Neural cell (in vitro differentiated cells): ENCODE measurements around the gene MSH2.

Source experiments
- CTCF ChIP-seq: fragments of 450-650 bp; IDR thresholded peaks from 2 replicates; pipeline ENCODE4 v1.5.1; 2014; ENCODE audit warnings: antibody characterized with exemption, mild to moderate bottlenecking, moderate library complexity; ENCODE audit not compliant: poor library complexity, severe bottlenecking
- EZH2 ChIP-seq: fragments of 200-600, 300-800 bp; shearing (Covaris generic), sonication (generic); IDR thresholded peaks from 2 replicates; pipeline ENCODE4 v1.6.1; 2014; ENCODE audit warnings: antibody characterized with exemption, low read length, borderline replicate concordance, mild to moderate bottlenecking; ENCODE audit not compliant: insufficient read depth, poor library complexity, severe bottlenecking
- MXI1 ChIP-seq: fragments of 450-650 bp; conservative IDR thresholded peaks from 2 replicates; pipeline ENCODE4 v1.6.1; 2014; ENCODE audit warnings: antibody characterized with exemption, mild to moderate bottlenecking; ENCODE audit not compliant: poor library complexity, severe bottlenecking
- POLR2AphosphoS5 ChIP-seq: IDR thresholded peaks from 2 replicates; pipeline ENCODE4 v1.6.1; 2012
- RAD21 ChIP-seq: fragments of 450-650 bp; conservative IDR thresholded peaks from 2 replicates; pipeline ENCODE4 v1.6.1; 2014; ENCODE audit warnings: antibody characterized with exemption, mild to moderate bottlenecking, moderate library complexity
- TAF1 ChIP-seq: IDR thresholded peaks from 2 replicates; pipeline ENCODE4 v1.6.1; 2012; ENCODE audit warnings: low read depth

- TF ChIP-seq EZH2 = no peak
- TF ChIP-seq RAD21 = no peak
- no peak for TF ChIP-seq CTCF
- no peak for TF ChIP-seq TAF1
- no peak for TF ChIP-seq MXI1
- no peak for TF ChIP-seq POLR2AphosphoS5
These were observed 48.8 kb downstream of the MSH2 start for GRCh38 chr2:47451790-47452189.
